OCI-LY7 (cell line): Measurements from ENCODE around the gene CCDC30. TPM values are rescaled to one million over a fixed set of nuclear protein-coding genes. Genes with fewer than 3 reads are reported as not detected.

ENCODE experiments used
- BruUV-seq: library from RNA; stranded (reverse); fragments of 400-500 nt; replicated peaks from 2 replicates; lab custom pipeline; 2021; lab: Mats Ljungman, UMichigan
- CTCF ChIA-PET: fragments of 300-600 bp; sonication (Branson Sonifier 250); formaldehyde crosslinking; loops from one replicate; lab custom pipeline; 2022; ENCODE audit warnings: antibody characterized with exemption; ENCODE audit not compliant: unreplicated experiment; lab: Charles Lee
- POLR2A ChIA-PET: fragments of 300-600 bp; sonication (Branson Sonifier 250); formaldehyde crosslinking; loops from one replicate; lab custom pipeline; 2022; ENCODE audit warnings: antibody characterized with exemption; lab: Charles Lee
- DNase-seq: peaks from one replicate; pipeline ENCODE4 v3.0.0-alpha.2; 2015; ENCODE audit warnings: low spot score
- H2AFZ ChIP-seq: fragments of 200-600 bp; sonication (generic), shearing (Covaris generic); 2 replicates; pipeline ENCODE4 v1.6.1; 2014; ENCODE audit warnings: mild to moderate bottlenecking, antibody characterized with exemption, low read length, moderate library complexity
- H3K27ac ChIP-seq: fragments of 200-600 bp; sonication (generic); 2 replicates; pipeline ENCODE4 v1.5.1; 2014; ENCODE audit warnings: mixed run types, low read depth, mild to moderate bottlenecking, moderate library complexity, low read length, inconsistent platforms; ENCODE audit not compliant: poor library complexity, severe bottlenecking
- H3K36me3 ChIP-seq: fragments of 200-600 bp; sonication (generic); 2 replicates; pipeline ENCODE4 v1.6.1; 2014; ENCODE audit warnings: mild to moderate bottlenecking, antibody characterized with exemption, low read length, moderate library complexity, mixed read lengths; ENCODE audit not compliant: insufficient read depth
- H3K4me1 ChIP-seq: fragments of 200-600 bp; sonication (generic); 2 replicates; pipeline ENCODE4 v1.5.1; 2014; ENCODE audit warnings: mild to moderate bottlenecking, low read length; ENCODE audit not compliant: insufficient read depth, poor library complexity, severe bottlenecking
- H3K4me2 ChIP-seq: fragments of 200-600 bp; sonication (generic); 2 replicates; pipeline ENCODE4 v1.6.1; 2014; ENCODE audit warnings: mild to moderate bottlenecking, low read length
- H3K4me3 ChIP-seq: fragments of 200-600 bp; sonication (generic); 2 replicates; pipeline ENCODE4 v1.5.1; 2014; ENCODE audit warnings: mild to moderate bottlenecking, low read depth, low read length; ENCODE audit not compliant: poor library complexity, severe bottlenecking
- H3K79me2 ChIP-seq: fragments of 200-600 bp; sonication (generic); 2 replicates; pipeline ENCODE4 v1.6.1; 2016; ENCODE audit warnings: low read depth, mild to moderate bottlenecking, low read length, moderate library complexity, mixed read lengths; ENCODE audit not compliant: insufficient read depth
- H3K9me2 ChIP-seq: fragments of 200-600 bp; sonication (generic); 2 replicates; pipeline ENCODE4 v1.6.1; 2016; ENCODE audit warnings: mild to moderate bottlenecking, low read length, mixed read lengths; ENCODE audit not compliant: insufficient read depth
- H3K9me3 ChIP-seq: fragments of 200-600 bp; sonication (generic); 2 replicates; pipeline ENCODE4 v1.6.1; 2014; ENCODE audit warnings: mild to moderate bottlenecking, mixed run types, low read length, mixed read lengths
- H4K20me1 ChIP-seq: fragments of 200-600 bp; sonication (generic); 2 replicates; pipeline ENCODE4 v1.6.1; 2014; ENCODE audit warnings: mild to moderate bottlenecking, antibody characterized with exemption, low read length, moderate library complexity, mixed read lengths; ENCODE audit not compliant: insufficient read depth
- CTCF ChIP-seq: fragments of 200-600 bp; sonication (generic); conservative IDR thresholded peaks from 2 replicates; pipeline ENCODE4 v1.5.1; 2014; ENCODE audit warnings: mild to moderate bottlenecking, antibody characterized with exemption, low read length, moderate library complexity, mixed read lengths
- EZH2phosphoT487 ChIP-seq: fragments of 200-600 bp; sonication (generic); IDR thresholded peaks from 2 replicates; pipeline ENCODE4 v1.6.1; 2018; ENCODE audit warnings: low read depth, borderline replicate concordance, mild to moderate bottlenecking, mixed run types, antibody characterized with exemption, low read length, moderate library complexity, mixed read lengths
- intact Hi-C: fragments of 100-400 bp; cut with micrococcal nuclease; formaldehyde crosslinking; loops from one replicate; pipeline ENCODE4 v1.10.0; 2022; ENCODE audit not compliant: unreplicated experiment
- total RNA-seq, 2 experiments: library from RNA; depleted of rRNA in 1 of 2; stranded (reverse); fragments of >200 nt in 1 of 2; shearing (Covaris generic) in 1 of 2; gene quantifications; 2 replicates each; pipeline ENCODE4 v1.2.3, GENCODE V29; 2014 to 2022

CCDC30 gene
- total RNA-seq, 2 experiments from 2014 or later, result 0.54 to 2.6 TPM

- H2AFZ ChIP-seq, result no peak overlapping the region
- POLR2A ChIA-PET, result no interaction called here
- peaks cover 100% of the 10 kb centered on the region for H3K36me3 ChIP-seq
- no peak overlapping the region for H3K4me2 ChIP-seq
- TF ChIP-seq CTCF, result no peak
- no peak for TF ChIP-seq EZH2phosphoT487
- no peaks in the 10 kb centered on the region for H3K9me2 ChIP-seq
- BruUV-seq, result no TSS peak
- H3K4me1 ChIP-seq, result no peaks in the 10 kb centered on the region
- H3K9me3 ChIP-seq, result no peaks in the 10 kb centered on the region
- DNase-seq, result no peak
- intact Hi-C loops, result no loop called here
- peaks cover 80% of the 10 kb centered on the region for H3K79me2 ChIP-seq
- CTCF ChIA-PET, result no interaction called here
- peaks cover 55% of the 10 kb centered on the region for H4K20me1 ChIP-seq
- no peak overlapping the region for H3K4me3 ChIP-seq
- no peak overlapping the region for H3K27ac ChIP-seq
Observed at GRCh38 chr1:42698081-42698813, 235.2 kb downstream of the CCDC30 start.

DNA sequence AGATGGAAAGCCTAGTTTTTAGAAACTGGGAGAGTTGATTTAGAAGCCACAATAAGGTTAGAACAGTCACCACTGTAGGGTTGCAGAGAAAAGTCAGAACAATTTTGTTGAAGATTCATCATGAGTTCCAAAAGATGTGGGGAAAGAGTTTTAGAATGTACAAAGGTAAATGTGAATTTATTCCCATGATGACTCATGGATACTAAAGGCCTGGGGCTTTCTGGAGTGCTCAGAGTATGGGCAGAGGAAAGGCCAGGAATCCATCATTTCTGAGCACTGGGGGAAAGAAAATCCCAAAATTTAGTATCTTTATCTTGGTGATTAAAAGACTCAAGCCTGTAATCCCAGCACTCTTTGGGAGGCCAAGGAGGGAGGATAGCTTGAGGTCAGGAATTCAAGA, 236.9 kb downstream of the CCDC30 start:
- Histone ChIP-seq H4K20me1 (peaks cover 37% of the 10 kb centered on the region), H2AFZ (no peak overlapping the region), H3K4me1 (no peaks in the 10 kb centered on the region), H3K36me3 (peaks cover 100% of the 10 kb centered on the region), H3K4me2 (no peak overlapping the region), H3K4me3 (no peak overlapping the region), H3K9me3 (no peaks in the 10 kb centered on the region), H3K27ac (no peak overlapping the region), H3K79me2 (peaks cover 62% of the 10 kb centered on the region), H3K9me2 (no peaks in the 10 kb centered on the region)
- intact Hi-C loops, result no loop called here
- POLR2A ChIA-PET, result no interaction called here
- BruUV-seq, result no TSS peak
- DNase-seq, result no peak
- CTCF ChIA-PET, result no interaction called here
- TF ChIP-seq CTCF, result no peak
- TF ChIP-seq EZH2phosphoT487, result no peak

- H3K79me2 ChIP-seq, result peaks cover 24% of the 10 kb centered on the region; the same call in 1 of the 2 replicates
- no peak overlapping the region for H3K4me3 ChIP-seq
- no peaks in the 10 kb centered on the region for H3K9me3 ChIP-seq
- H2AFZ ChIP-seq, result no peak overlapping the region
- no peak for TF ChIP-seq CTCF
- no peak for TF ChIP-seq EZH2phosphoT487
- CTCF ChIA-PET, result no interaction called here
- no peak overlapping the region for H3K27ac ChIP-seq
- POLR2A ChIA-PET, result no interaction called here
- peaks cover 7% of the 10 kb centered on the region; the same call in 1 of the 2 replicates for H4K20me1 ChIP-seq
- H3K4me2 ChIP-seq, result no peak overlapping the region
- no TSS peak for BruUV-seq
- intact Hi-C loops, result no loop called here
- no peaks in the 10 kb centered on the region for H3K9me2 ChIP-seq
- no peaks in the 10 kb centered on the region for H3K4me1 ChIP-seq
- H3K36me3 ChIP-seq, result peaks cover 99% of the 10 kb centered on the region
- DNase-seq, result no peak
Observed at GRCh38 chr1:42703888-42704464, 240.9 kb downstream of the CCDC30 start.
